ENCODE data around the gene NEMF.
"Not testable (repeated sequence)": the region's sequence is repeated elsewhere in the genome, so short reads cannot be mapped to it uniquely, and the experiment has no call there.

Gene NEMF

DNA sequence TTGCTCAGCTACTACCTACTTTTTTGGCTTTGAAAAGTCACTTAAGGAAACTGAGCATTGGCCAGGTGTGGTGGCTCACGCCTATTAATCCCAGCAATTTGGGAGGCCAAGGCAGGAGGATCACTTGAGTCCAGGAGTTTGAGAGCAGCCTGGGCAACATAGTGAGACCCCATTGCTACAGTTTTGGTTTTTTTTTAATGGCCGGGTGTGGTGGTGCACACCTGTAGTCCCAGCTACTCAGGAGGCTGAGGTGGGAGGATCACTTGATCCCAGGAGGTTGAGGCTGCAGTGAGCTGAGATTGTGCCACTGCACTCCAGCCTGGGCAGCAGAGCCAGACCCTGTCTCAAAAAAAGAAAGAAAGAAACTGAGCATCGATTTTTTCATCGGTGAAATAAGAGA, 116.9 kb downstream of the NEMF start:
- DNase-seq, result not testable (repeated sequence)

GRCh38 chr14:49733836-49734235, 118.8 kb downstream of the NEMF start:
- DNase-seq, result no peak

- DNase-seq, result no peak
Observed at GRCh38 chr14:49732896-49733295, 119.7 kb downstream of the NEMF start.

Measured in femur (tissue), 1 donor.